CD8-positive, alpha-beta memory T cell (primary cell): ENCODE measurements around the gene CTDSP2. TPM values are rescaled to one million over a fixed set of nuclear protein-coding genes. Genes with fewer than 3 reads are reported as not detected.

Experiments
- CTCF ChIA-PET: fragments of 350-600 bp; sonication (Branson Sonifier 250); formaldehyde crosslinking; loops from one replicate; lab custom pipeline; 2021; ENCODE audit warnings: antibody characterized with exemption; lab: Charles Lee
- POLR2A ChIA-PET: fragments of 350-600 bp; sonication (Branson Sonifier 250); formaldehyde crosslinking; loops from one replicate; lab custom pipeline; 2021; ENCODE audit warnings: antibody characterized with exemption; lab: Charles Lee
- DNase-seq, 5 donors: peaks; one replicate each; pipeline versions ENCODE4 v3.0.0 to v3.0.0-alpha.2; 2020 to 2022; ENCODE audit warnings: mixed read lengths in 1 of 5
- H3K27ac ChIP-seq: one replicate; pipeline ENCODE4 v1.7.0; 2013; ENCODE audit warnings: low read depth, mild to moderate bottlenecking, low read length, moderate library complexity
- H3K27me3 ChIP-seq: 2 replicates; pipeline ENCODE4 v1.7.0; 2013; ENCODE audit warnings: low read length, mild to moderate bottlenecking; ENCODE audit not compliant: insufficient read depth, poor library complexity, severe bottlenecking
- H3K36me3 ChIP-seq: 2 replicates; pipeline ENCODE4 v1.7.0; 2013; ENCODE audit warnings: mild to moderate bottlenecking, low read length, moderate library complexity; ENCODE audit not compliant: insufficient read depth
- H3K4me1 ChIP-seq: 2 replicates; pipeline ENCODE4 v1.7.0; 2013; ENCODE audit warnings: mild to moderate bottlenecking, low read length, moderate library complexity; ENCODE audit not compliant: insufficient read depth
- H3K4me3 ChIP-seq: 2 replicates; pipeline ENCODE4 v1.7.0; 2013; ENCODE audit warnings: mild to moderate bottlenecking, low read length
- H3K9me3 ChIP-seq: 2 replicates; pipeline ENCODE4 v1.7.0; 2013; ENCODE audit warnings: mild to moderate bottlenecking, low read length
- H3K27ac Mint-ChIP-seq, 8 donors: one replicate each; pipeline ENCODE4 v1.8.0; 2020 to 2021; ENCODE audit warnings: mixed read lengths in 8 of 8, mild to moderate bottlenecking in 6 of 8, inconsistent platforms in 3 of 8, moderate library complexity in 3 of 8
- H3K27me3 Mint-ChIP-seq, 2 donors: one replicate each; pipeline ENCODE4 v1.8.0; 2020 to 2021; ENCODE audit warnings: mixed read lengths in 2 of 2, mild to moderate bottlenecking in 1 of 2, moderate library complexity in 1 of 2
- H3K36me3 Mint-ChIP-seq, 3 donors: one replicate each; pipeline ENCODE4 v1.8.0; 2020 to 2021; ENCODE audit warnings: mixed read lengths in 3 of 3, inconsistent platforms in 1 of 3, mild to moderate bottlenecking in 1 of 3
- H3K4me1 Mint-ChIP-seq, 3 donors: one replicate each; pipeline ENCODE4 v1.8.0; 2020 to 2021; ENCODE audit warnings: mixed read lengths in 3 of 3, inconsistent platforms in 1 of 3, mild to moderate bottlenecking in 1 of 3
- H3K4me3 Mint-ChIP-seq, 7 donors: one replicate each; pipeline ENCODE4 v1.8.0; 2020 to 2021; ENCODE audit warnings: mixed read lengths in 7 of 7, mild to moderate bottlenecking in 6 of 7, moderate library complexity in 4 of 7, inconsistent platforms in 2 of 7
- H3K9me3 Mint-ChIP-seq, 5 donors: one replicate each; pipeline ENCODE4 v1.8.0; 2020 to 2022; ENCODE audit warnings: mixed read lengths in 5 of 5, mild to moderate bottlenecking in 3 of 5, moderate library complexity in 2 of 5, inconsistent platforms in 1 of 5
- polyA plus RNA-seq: library from polyadenylated mRNA; unstranded; fragments of 300-500 nt; fragmentation: Illumina TruSeq; gene quantifications from one replicate; pipeline ENCODE4 v1.2.3, GENCODE V29; 2021
- total RNA-seq, 2 experiments: library from RNA; stranded (reverse); gene quantifications; one replicate each; pipeline ENCODE4 v1.2.3, GENCODE V29; 2021

The CTDSP2 gene
- total and polyA plus RNA-seq, 3 experiments from 2014 or later: 55.0 to 76.4 (median 72.8) TPM

GRCh38 chr12:57809425-57809824 lies 37.1 kb downstream of the CTDSP2 start:
- no peak overlapping the region for H3K27ac Mint-ChIP-seq
- CTCF ChIA-PET: interaction anchor here (1.0 kb wide), 1 partner anchor 10 kb away, joined by 4 read pairs; no protein-coding TSS in a partner anchor
- Histone ChIP-seq H3K4me1 (no peaks in the 10 kb centered on the region), H3K36me3 (peaks cover 6% of the 10 kb centered on the region), H3K9me3 (no peaks in the 10 kb centered on the region), H3K4me3 (no peak overlapping the region), H3K27ac (no peak overlapping the region), H3K27me3 (no peaks in the 10 kb centered on the region)
- H3K36me3 Mint-ChIP-seq: peaks cover 0 to 56% (median 14%) of the 10 kb centered on the region in 3 donors
- no peaks in the 10 kb centered on the region for H3K9me3 Mint-ChIP-seq
- no peak overlapping the region for H3K4me3 Mint-ChIP-seq
- no peaks in the 10 kb centered on the region for H3K4me1 Mint-ChIP-seq
- DNase-seq: no peak
- no peaks in the 10 kb centered on the region for H3K27me3 Mint-ChIP-seq
- POLR2A ChIA-PET: no interaction called here

- peak overlapping the region in 1 of 8 donors; percentile 79 for H3K27ac Mint-ChIP-seq
- no peak overlapping the region for H3K4me3 Mint-ChIP-seq
- Histone ChIP-seq H3K4me1 (no peaks in the 10 kb centered on the region), H3K4me3 (no peak overlapping the region), H3K27ac (no peak overlapping the region), H3K27me3 (no peaks in the 10 kb centered on the region), H3K9me3 (no peaks in the 10 kb centered on the region), H3K36me3 (peaks cover 6% of the 10 kb centered on the region)
- H3K9me3 Mint-ChIP-seq: no peaks in the 10 kb centered on the region
- DNase-seq: no peak
- POLR2A ChIA-PET: interaction anchor here (0.5 kb wide), 1 partner anchor 56 kb away, joined by 4 read pairs; no protein-coding TSS in a partner anchor
- no peaks in the 10 kb centered on the region for H3K27me3 Mint-ChIP-seq
- CTCF ChIA-PET: no interaction called here
- peaks cover 0 to 2% (median 0%) of the 10 kb centered on the region in 3 donors for H3K4me1 Mint-ChIP-seq
- H3K36me3 Mint-ChIP-seq: peaks cover 0 to 61% (median 18%) of the 10 kb centered on the region in 3 donors
Measured at GRCh38 chr12:57808351-57808750, 38.2 kb downstream of the CTDSP2 start.

- H3K36me3 ChIP-seq: peaks cover 6% of the 10 kb centered on the region
- DNase-seq: no peak
- no peaks in the 10 kb centered on the region for H3K4me1 ChIP-seq
- no peak overlapping the region for H3K4me3 ChIP-seq
- ChIA-PET CTCF (no interaction called here), POLR2A (no interaction called here)
- H3K27me3 ChIP-seq: no peaks in the 10 kb centered on the region
- Mint-ChIP-seq H3K4me3 (no peak overlapping the region), H3K27me3 (no peaks in the 10 kb centered on the region), H3K9me3 (no peaks in the 10 kb centered on the region), H3K36me3 (peaks cover 0 to 66% (median 18%) of the 10 kb centered on the region in 3 donors), H3K27ac (peak overlapping the region in 2 of 8 donors; percentile 8 to 74), H3K4me1 (peaks cover 0 to 2% (median 0%) of the 10 kb centered on the region in 3 donors)
- no peak overlapping the region for H3K27ac ChIP-seq
- H3K9me3 ChIP-seq: no peaks in the 10 kb centered on the region
Measured at GRCh38 chr12:57807285-57807684, 39.2 kb downstream of the CTDSP2 start.

GRCh38 chr12:57806677-57807076 lies 39.9 kb downstream of the CTDSP2 start:
- Histone ChIP-seq H3K9me3 (no peaks in the 10 kb centered on the region), H3K4me3 (no peak overlapping the region), H3K27me3 (no peaks in the 10 kb centered on the region), H3K27ac (no peak overlapping the region), H3K4me1 (no peaks in the 10 kb centered on the region), H3K36me3 (peaks cover 11% of the 10 kb centered on the region)
- CTCF ChIA-PET: no interaction called here
- H3K9me3 Mint-ChIP-seq: no peaks in the 10 kb centered on the region
- H3K4me1 Mint-ChIP-seq: peaks cover 0 to 2% (median 0%) of the 10 kb centered on the region in 3 donors
- H3K36me3 Mint-ChIP-seq: peaks cover 0 to 69% (median 15%) of the 10 kb centered on the region in 3 donors
- DNase-seq: no peak
- POLR2A ChIA-PET: no interaction called here
- no peaks in the 10 kb centered on the region for H3K27me3 Mint-ChIP-seq
- H3K4me3 Mint-ChIP-seq: no peak overlapping the region
- H3K27ac Mint-ChIP-seq: no peak overlapping the region

- ChIA-PET POLR2A (interaction anchor here (0.5 kb wide), 1 partner anchor 75 kb away, joined by 9 read pairs; no protein-coding TSS in a partner anchor), CTCF (interaction anchor here (0.9 to 2.9 kb wide), 20 partner anchors 9 to 114 kb away, joined by 3 to 21 read pairs (median 4); partner anchors contain the start of gene AVIL)
- no peaks in the 10 kb centered on the region for H3K4me1 ChIP-seq
- H3K4me3 Mint-ChIP-seq: no peak overlapping the region
- H3K36me3 Mint-ChIP-seq: peaks cover 0 to 67% (median 14%) of the 10 kb centered on the region in 3 donors
- DNase-seq: peak in 1 of 5 donors; percentile 33
- no peaks in the 10 kb centered on the region for H3K9me3 Mint-ChIP-seq
- no peak overlapping the region for H3K4me3 ChIP-seq
- no peaks in the 10 kb centered on the region for H3K9me3 ChIP-seq
- H3K36me3 ChIP-seq: peaks cover 14% of the 10 kb centered on the region
- peaks cover 0 to 2% (median 0%) of the 10 kb centered on the region in 3 donors for H3K4me1 Mint-ChIP-seq
- H3K27ac ChIP-seq: no peak overlapping the region
- no peaks in the 10 kb centered on the region for H3K27me3 ChIP-seq
- no peaks in the 10 kb centered on the region for H3K27me3 Mint-ChIP-seq
- peak overlapping the region in 1 of 8 donors; percentile 66 for H3K27ac Mint-ChIP-seq
Measured at GRCh38 chr12:57803319-57803893, 43.1 kb downstream of the CTDSP2 start.

GRCh38 chr12:57802607-57803006 lies 43.9 kb downstream of the CTDSP2 start:
- Mint-ChIP-seq H3K4me3 (no peak overlapping the region), H3K36me3 (peaks cover 0 to 65% (median 12%) of the 10 kb centered on the region in 3 donors), H3K27me3 (no peaks in the 10 kb centered on the region), H3K4me1 (peaks cover 0 to 2% (median 0%) of the 10 kb centered on the region in 3 donors), H3K9me3 (no peaks in the 10 kb centered on the region), H3K27ac (peak overlapping the region in 3 of 8 donors; percentile 54 to 93 (median 67))
- H3K27me3 ChIP-seq: no peaks in the 10 kb centered on the region
- no peaks in the 10 kb centered on the region for H3K4me1 ChIP-seq
- H3K36me3 ChIP-seq: peaks cover 10% of the 10 kb centered on the region
- no peak for DNase-seq
- CTCF ChIA-PET: interaction anchor here (0.9 to 2.9 kb wide), 20 partner anchors 8 to 114 kb away, joined by 3 to 21 read pairs (median 4); partner anchors contain the start of gene AVIL
- H3K27ac ChIP-seq: no peak overlapping the region
- no peak overlapping the region for H3K4me3 ChIP-seq
- POLR2A ChIA-PET: no interaction called here
- H3K9me3 ChIP-seq: no peaks in the 10 kb centered on the region

- Mint-ChIP-seq H3K4me1 (peaks cover 0 to 4% (median 0%) of the 10 kb centered on the region in 3 donors), H3K36me3 (peaks cover 0 to 66% (median 14%) of the 10 kb centered on the region in 3 donors), H3K9me3 (no peaks in the 10 kb centered on the region), H3K27me3 (no peaks in the 10 kb centered on the region), H3K27ac (peak overlapping the region in 1 of 8 donors; percentile 77), H3K4me3 (no peak overlapping the region)
- CTCF ChIA-PET: interaction anchor here (2.9 kb wide), 1 partner anchor 105 kb away, joined by 21 read pairs; no protein-coding TSS in a partner anchor
- POLR2A ChIA-PET: no interaction called here
- no peaks in the 10 kb centered on the region for H3K4me1 ChIP-seq
- H3K9me3 ChIP-seq: no peaks in the 10 kb centered on the region
- H3K27me3 ChIP-seq: no peaks in the 10 kb centered on the region
- H3K4me3 ChIP-seq: no peak overlapping the region
- H3K27ac ChIP-seq: no peak overlapping the region
- peaks cover 21% of the 10 kb centered on the region for H3K36me3 ChIP-seq
- no peak for DNase-seq
Measured at GRCh38 chr12:57800965-57801364, 45.6 kb downstream of the CTDSP2 start.

GRCh38 chr12:57797933-57798332 lies 48.6 kb downstream of the CTDSP2 start:
- no peak overlapping the region for H3K4me3 Mint-ChIP-seq
- peaks cover 30% of the 10 kb centered on the region for H3K36me3 ChIP-seq
- ChIA-PET CTCF (interaction anchor here (1.4 kb wide), 1 partner anchor 41 kb away, joined by 5 read pairs; no protein-coding TSS in a partner anchor), POLR2A (no interaction called here)
- H3K36me3 Mint-ChIP-seq: peaks cover 1 to 78% (median 12%) of the 10 kb centered on the region in 3 donors
- H3K27ac ChIP-seq: no peak overlapping the region
- H3K9me3 Mint-ChIP-seq: no peaks in the 10 kb centered on the region
- H3K4me1 ChIP-seq: no peaks in the 10 kb centered on the region
- peak overlapping the region in 4 of 8 donors; percentile 9 to 73 (median 32) for H3K27ac Mint-ChIP-seq
- H3K27me3 Mint-ChIP-seq: no peaks in the 10 kb centered on the region
- H3K4me1 Mint-ChIP-seq: peaks cover 0 to 5% (median 0%) of the 10 kb centered on the region in 3 donors
- no peaks in the 10 kb centered on the region for H3K9me3 ChIP-seq
- H3K27me3 ChIP-seq: no peaks in the 10 kb centered on the region
- H3K4me3 ChIP-seq: no peak overlapping the region
- no peak for DNase-seq
